Colon (tissue), 2 donors: ENCODE data around the gene TNPO3.
"Not testable (repeated sequence)": the region's sequence is repeated elsewhere in the genome, so short reads cannot be mapped to it uniquely, and the experiment has no call there.

Experiments used
- FAIRE-seq: peaks from 2 replicates; lab custom pipeline; 2012; peaks lifted over from hg19 to GRCh38; lab: Jason Lieb, UNC
- donor health status: control.
- donor health status: control.

TNPO3 gene

DNA sequence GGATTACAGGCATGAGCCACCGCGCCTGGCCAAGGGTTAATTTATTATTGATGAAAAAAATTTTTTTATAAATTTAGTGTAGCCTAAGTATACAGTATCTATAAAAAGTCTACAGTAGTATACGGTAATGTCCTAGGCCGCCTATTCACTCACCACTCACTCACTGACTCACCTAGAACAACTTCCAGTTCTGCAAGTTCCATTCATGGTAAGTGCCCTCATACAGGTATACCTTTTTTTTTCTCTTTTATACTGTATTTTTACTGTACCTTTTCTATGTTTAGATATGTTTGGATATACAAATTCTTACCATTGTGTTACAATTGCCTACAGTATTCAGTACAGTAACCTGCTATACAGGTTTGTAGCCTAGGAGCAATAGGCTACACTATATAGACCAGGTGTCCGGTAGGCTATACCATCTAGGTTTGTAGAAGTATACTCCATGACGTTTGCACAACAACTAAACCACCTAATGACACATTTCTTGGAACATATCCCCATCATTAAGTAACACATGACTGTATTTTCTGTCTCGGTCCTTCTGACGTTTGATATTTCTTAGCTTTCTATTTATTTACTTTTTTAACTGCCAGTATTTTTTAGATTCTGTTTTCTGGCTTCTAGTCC, 93.8 kb downstream of the TNPO3 start:
- no peak for FAIRE-seq

DNA sequence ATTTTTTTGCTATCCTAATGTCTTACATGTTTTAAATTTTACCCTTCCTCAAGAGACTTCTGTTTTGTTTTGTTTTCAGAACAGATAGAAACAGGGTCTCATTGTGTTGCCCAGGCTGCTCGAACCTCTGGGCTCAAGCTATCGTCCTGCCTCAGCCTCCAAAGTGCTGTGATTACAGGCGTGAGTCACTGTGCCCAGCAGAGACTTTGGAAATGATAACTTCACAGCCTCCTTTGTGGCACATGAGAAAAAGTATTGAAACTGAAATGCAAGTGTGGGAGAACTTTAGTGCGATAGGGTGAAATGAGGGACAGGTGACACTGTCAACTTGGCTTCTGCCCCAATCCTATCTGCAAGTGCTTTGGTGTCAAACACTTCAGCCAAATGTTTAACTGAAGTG, 95.6 kb downstream of the TNPO3 start:
- FAIRE-seq, result no peak

DNA sequence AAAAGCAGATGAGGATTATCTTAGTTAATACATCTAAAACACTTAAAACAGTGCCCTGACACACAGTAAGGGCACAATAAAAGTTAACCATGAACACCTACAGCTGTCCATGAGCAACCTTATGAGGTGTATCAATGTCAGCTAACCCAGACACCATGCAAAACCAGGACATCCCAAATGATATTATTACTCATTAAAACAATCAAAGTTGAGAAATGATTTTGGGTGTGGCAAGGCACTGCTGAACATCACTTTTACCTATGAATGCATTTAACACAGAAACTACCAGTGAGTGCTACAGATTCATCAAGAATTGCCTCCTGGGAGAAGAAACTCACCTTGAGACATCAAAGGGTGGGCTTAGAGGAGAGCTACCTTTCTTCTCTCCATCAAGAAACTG, 98.9 kb downstream of the TNPO3 start:
- FAIRE-seq, result no peak

DNA sequence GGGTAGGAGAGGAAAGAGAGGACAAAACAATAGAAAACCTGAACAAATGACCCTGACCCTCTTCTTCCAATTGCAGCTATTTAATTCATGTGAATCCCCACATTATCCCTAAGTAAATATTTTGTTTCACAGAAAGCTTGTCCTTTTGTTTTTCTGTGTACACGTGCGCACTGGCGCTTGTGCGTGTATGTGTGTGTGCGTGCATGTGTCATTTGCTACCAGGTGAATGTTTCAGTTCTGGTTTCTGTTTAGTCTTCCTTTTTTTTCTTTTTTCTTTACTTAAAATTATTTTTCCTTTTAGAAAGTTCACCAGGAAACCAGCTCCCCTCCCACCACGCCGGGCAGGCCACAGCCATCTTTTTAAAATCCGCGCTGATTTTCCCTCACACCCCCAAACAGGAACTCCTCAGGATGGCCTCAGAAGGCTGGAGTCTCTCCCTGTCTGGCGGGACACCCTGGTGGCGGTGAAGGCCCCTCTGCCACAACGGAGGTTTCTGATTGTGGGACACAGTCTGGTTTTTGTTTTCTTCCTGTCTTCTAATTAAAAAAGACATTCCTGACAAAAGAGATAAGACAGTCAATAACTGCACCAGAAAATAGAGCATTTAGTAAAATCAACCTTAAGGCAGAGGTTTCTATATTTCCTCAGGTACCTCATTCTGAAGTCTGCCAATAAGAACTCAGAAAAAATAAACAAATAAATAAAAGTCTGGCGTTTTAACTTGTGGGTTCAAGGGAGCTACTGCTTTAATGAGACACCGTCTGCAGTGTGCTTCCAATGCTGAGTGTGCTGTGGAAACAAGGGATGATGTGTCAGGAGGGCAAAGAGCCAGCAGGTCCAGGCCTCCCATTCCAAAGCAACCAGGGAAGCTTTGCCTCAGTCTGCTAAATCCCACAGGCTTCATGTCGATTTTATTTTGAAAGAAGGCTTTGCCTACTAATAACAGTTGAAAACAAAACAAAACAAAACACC, 99.8 kb downstream of the TNPO3 start:
- no peak for FAIRE-seq

DNA sequence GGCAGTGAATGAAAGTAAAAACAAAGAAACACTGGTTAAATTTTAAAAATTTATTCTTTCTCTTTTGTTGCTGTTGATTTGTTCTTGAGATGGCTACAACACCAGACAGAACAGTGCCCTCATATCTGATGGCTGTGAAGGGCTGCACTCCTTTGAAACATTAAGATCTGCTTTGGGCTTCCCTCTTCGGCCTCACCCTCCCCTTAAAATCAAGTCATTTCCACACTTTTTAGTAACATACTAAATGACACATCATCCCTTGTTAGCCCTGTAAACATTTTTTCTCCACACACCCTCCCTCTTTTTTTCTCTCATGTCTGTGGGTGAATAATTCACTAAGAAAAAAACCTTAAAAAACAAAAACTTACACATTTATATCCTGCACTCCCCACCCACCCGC, 100.8 kb downstream of the TNPO3 start:
- no peak for FAIRE-seq

DNA sequence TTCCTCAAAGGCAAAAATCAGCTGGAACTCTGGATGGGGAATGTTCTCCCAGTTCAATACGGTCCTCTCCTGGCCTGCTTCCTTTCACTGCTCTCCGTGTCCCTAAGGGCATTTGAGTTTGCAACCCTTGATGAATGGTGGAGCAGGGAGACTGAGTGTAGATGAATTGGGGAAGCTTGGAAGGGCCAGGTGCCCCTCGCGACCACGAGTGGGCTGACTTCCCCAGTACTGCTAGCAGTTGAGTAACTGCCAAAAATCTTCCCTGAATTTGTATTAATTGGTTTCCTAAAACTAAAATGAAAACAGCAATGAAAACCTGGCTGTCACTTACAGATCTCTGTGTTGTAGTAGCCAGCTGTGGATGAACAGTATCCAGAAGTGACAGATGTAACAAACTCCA, 103.6 kb downstream of the TNPO3 start:
- FAIRE-seq, result no peak

DNA sequence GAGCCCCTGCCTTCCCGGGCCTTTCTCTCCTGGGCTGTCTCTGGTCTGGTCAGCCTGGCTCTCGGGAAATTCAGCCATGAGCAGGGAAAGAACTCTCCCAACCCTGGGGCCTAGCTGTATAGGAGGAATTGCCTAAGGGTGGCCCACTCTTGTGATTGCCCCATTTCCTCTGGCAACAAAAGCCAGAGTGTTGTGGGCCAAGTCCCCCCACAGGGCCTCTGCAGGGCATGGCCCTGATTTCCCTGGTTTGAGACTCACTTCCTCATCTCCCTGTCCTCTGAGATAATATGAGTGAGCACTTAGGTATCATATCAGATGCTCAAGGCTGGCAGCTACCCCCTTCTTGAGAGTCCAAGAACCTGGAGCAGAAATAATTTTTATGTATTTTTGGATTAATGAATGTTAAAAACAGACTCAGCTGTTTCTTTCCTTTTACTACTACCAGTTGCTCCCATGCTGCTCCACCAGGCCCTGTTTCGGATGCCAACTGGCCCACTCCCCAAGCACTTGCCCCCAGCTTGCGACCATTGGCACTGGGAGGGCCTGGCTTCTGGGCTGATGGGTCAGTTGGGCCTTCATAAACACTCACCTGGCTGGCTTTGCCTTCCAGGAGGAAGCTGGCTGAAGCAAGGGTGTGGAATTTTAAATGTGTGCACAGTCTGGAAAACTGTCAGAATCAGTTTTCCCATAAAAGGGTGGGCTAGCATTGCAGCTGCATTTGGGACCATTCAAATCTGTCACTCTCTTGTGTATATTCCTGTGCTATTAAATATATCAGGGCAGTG, 105.7 kb downstream of the TNPO3 start:
- no peak for FAIRE-seq

DNA sequence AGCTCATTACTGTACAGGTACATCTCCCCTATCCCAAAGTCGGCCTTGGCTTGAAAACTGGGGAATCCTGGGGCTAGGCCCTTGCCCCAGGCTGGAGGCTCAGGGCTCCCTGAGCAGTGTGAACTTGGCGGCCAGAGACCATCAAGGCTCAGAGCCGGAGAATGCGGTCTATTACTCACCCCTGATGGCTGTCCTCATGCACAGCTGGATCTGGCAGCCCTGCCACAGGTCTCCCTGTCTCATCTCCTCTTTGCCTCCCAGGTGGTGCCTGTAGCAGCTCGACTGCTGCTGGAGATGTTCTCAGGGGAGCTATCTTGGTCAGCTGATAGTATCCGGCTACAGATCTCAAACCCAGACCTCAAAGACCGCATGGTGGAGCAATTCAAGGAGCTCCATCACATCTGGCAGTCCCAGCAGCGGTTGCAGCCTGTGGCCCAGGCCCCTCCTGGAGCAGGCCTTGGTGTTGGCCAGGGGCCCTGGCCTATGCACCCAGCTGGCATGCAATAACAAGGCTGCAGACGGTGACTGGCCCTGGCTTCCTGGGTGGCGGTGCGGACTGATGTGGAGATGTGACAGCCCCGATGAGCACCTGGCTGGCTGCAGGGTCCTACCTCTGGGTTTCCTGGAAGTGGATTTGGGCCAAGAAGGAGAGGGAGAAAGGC, 106.5 kb downstream of the TNPO3 start:
- FAIRE-seq, result no peak

DNA sequence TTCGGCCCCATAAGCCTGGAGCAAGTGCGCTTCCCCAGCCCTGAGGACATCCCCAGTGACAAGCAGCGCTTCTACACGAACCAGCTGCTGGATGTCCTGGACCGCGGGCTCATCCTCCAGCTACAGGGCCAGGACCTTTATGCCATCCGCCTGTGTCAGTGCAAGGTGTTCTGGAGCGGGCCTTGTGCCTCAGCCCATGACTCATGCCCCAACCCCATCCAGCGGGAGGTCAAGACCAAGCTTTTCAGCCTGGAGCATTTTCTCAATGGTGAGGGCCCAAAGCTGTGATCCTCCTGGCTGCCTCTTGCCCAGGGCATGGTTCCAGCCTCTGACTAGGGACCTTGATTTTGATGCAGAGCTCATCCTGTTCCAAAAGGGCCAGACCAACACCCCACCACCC, 107.1 kb downstream of the TNPO3 start:
- FAIRE-seq, result no peak

DNA sequence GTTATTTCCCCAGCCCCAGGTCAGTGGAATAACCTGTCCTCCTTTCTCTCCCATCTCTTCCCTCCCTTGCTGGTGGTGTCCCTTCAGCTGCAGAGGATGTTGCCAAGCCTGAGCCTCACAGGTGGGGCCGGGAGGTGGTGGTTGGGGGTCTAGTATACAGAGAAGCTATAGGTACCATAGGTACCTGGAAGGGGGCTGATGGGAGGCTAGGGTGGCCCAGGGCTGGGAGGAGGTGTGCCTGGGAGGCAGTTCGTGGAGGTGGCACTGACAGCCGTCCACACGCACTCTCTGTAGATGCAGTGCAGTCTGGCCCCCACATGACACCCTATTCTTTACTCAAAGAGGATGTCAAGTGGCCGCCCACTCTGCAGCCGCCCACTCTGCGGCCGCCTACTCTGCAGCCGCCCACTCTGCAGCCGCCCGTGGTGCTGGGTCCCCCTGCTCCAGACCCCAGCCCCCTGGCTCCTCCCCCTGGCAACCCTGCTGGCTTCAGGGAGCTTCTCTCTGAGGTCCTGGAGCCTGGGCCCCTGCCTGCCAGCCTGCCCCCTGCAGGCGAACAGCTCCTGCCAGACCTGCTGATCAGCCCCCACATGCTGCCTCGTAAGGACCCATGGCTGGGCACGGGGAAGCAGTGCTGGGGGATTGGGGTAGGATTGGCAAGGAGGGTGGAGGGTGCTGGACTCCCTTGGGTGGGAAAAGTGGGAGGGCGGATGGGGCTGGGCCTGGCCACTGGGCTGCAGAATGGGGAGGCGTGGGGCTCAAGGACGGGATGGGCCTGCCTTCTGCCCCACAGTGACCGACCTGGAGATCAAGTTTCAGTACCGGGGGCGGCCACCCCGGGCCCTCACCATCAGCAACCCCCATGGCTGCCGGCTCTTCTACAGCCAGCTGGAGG, 107.7 kb downstream of the TNPO3 start:
- FAIRE-seq, result no peak

DNA sequence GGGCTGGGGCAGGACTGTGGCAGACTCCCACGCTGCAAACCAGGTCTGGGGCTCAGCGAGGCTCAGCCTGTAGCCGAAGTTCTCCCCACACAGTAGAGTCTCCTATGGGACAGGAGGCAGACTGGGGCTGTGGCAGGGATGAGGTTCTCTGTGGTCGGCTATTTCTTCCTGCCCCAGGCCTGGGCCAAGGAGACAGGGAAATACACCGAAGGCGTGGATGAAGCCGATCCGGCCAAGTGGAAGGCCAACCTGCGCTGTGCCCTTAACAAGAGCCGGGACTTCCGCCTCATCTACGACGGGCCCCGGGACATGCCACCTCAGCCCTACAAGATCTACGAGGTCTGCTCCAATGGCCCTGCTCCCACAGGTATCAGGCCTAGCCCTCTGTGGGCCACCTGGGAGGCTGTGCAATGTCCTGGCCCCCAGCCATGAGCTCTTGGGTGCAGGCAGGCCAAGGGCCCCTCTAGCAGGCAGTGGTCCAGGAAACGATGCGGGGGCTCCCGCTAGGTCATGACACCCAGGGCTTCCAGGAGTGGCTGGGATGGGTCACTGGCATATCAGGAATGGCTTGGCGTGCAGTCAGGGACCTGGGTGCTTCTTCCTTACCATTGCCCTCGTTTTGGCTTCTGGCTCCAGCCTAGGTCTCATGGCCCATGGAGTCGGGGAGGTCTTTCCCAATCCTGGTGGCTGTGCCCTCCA, 109.1 kb downstream of the TNPO3 start:
- no peak for FAIRE-seq

DNA sequence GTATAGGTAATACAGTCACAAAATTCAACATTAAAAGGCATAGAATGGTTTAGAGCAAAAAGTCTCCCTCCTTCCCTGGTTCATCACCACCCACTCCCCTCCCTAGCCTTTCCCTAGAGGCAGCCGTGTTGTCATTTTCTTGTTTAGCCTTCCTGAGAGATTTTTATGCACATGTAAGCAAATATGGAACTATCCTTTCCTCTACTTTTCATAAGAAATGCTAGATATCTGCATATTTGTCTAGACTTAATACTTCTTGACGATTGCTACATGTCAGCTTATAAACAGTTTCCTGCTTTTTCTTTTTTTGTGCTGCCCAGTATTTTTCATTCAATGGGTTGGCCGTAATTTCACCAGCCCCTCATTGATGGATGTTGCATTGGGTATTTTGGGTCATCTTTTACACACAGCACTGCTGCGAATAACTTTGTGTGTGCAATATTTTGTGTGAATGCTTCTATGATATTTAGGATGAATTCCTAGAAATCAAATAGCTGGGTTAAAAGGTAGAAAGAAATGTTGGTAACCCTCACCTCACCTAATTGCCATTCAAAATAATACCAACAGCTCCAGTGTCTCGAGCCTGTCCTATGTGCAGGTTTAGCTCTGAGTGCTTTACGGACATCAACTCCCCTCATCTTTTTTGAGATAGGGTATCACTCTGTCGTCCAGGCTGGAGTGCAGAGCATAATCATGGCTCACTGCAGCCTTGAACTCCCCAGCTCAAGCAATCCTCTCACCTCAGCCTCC, 110.2 kb downstream of the TNPO3 start:
- no peak for FAIRE-seq

DNA sequence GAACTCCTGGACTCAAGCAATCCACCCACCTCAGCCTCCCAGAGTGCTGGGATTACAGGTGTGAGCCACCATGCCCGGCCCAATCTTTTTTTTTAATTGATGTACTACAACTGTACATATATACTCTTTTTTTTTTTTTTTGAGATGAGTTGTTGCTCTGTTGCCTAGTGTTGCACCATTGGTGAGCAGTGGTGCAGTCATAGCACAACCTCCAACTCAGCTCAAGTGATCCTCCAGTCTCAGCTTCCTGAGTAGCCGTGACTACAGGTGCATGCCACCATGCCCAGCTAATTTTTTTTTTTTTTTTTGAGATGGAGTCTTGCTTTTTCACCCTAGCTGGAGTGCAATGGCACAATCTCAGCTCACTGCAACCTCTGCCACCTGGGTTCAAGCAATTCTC, 111.7 kb downstream of the TNPO3 start:
- not testable (repeated sequence) for FAIRE-seq

DNA sequence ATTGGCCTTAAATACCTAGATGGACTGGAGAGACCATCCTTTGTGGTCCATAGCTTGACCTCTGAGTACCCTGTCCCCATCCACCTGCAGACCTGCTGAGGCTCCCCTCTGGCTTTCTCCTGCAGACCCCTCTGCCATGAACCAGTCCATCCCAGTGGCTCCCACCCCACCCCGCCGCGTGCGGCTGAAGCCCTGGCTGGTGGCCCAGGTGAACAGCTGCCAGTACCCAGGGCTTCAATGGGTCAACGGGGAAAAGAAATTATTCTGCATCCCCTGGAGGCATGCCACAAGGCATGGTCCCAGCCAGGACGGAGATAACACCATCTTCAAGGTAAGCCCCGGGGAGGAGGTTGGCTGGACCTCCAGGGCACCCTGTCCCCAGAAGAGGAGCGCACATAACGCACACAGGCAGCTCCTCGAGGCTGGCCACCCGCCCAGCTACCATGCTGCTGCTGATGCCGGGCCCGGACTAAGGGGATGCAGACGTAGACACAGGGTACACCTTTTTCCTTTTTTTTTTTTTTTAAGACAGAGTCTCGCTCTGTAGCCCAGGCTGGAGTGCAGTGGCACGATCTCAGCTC, 112.9 kb downstream of the TNPO3 start:
- no peak for FAIRE-seq

DNA sequence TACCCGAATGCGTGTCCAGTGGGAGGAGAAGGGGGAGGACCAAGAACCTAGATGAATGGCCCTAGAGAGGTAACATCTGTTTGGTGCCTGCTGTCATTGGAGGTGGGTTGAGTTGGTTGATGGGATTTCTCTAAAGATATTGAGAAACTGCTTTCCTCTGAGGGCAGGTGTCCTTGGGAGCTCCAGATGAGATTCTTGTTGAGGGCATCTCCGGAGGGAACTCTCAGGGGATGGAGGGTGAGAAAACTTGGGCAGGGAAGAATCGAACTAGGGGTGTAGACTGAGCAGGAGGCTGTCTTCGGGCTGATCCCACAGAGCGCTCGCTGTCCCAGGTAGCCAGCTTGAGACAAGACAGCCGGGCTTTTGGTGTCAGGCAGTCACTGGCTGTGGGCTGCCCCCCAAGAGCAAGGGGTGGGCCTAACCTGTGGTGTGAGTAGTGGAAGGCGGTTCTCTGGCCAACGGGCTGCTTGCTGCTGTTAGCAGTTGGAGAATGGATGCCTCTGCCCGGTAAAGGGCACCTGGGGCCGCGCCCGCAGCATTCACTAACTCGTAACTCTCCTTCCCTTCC, 113.5 kb downstream of the TNPO3 start:
- FAIRE-seq, result no peak

DNA sequence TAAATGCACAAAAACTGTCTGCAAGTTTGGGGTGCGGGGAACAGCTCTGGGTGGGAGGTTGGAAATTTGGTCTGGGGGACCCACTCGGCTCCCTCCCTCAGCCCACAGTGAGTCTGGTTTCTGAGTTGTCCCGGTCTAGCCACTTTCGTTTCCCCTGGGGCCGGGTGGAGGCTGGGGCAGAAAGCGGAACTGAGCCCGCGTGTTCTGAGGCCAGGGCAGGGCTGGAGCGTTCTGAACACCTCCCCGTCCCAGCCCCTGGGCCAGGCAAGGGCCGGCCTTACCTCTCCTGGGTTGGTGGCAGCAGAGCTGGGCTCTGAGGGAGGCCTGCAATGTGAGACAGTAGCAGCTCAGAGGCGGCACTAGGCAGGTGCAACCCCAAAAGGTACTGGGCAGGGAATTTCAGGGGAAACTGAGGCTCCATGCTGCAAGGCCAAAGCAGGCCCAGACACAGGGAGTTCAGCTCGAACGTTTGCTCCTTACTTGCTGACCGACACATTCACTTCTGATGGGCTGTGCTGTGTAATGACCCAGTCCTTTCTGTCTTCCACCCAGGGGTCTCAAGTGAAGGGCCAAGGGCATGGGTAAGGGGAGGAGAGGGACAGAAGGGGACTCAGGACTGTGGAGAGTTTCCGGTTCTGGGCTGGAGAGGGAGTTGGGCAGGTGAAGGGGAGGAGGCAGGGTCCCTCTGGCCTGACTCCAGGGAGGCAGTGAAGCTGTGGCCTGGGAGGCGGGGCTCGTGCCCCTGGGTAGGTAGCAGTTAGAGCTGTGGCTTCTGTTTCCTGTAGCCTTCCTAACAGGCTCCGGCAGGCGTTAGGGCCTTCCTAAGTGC, 114.2 kb downstream of the TNPO3 start:
- no peak for FAIRE-seq

DNA sequence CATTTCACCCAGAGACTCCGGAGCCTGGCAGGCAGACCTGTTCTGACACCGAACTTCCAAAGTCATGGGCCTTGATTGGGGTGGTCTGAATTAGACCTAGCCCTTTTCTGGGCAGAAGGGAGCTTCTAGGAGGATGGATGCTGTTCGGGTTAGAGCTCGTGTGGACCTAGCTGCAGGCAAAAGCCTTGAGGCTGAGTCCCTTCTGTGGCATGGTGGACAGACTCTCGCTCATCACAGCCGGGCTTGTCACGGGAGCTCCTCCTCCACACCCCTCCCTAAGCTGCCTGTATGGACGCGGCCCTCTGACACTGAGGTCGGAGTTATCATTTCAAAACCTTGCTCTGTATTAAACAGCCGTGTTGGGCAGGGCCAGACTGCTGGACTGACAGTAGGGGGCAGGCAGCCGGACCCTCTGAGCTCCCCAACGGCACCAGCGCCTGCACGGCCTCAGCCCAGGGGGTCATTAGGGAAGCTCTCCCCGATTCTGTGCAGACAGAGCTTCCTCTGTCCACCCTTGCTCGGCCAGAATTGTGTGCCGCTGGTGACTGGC, 115.0 kb downstream of the TNPO3 start:
- FAIRE-seq, result no peak
